GM23338 (cell line): Measurements from ENCODE around the gene RIC8B. TPM values are rescaled to one million over a fixed set of nuclear protein-coding genes. Genes with fewer than 3 reads are reported as not detected.

Experiments used
- ATAC-seq: fragments of 200-7000 bp; cut with Tn5 transposase; 3 replicates; pipeline ENCODE4 v1.9.1; 2020
- DNase-seq: peaks from one replicate; pipeline ENCODE4 v3.0.0-alpha.2; 2015; ENCODE audit warnings: low spot score
- H2AFZ ChIP-seq: fragments of 200-600 bp; sonication (generic); 2 replicates; pipeline ENCODE4 v1.8.0; 2016; ENCODE audit warnings: antibody characterized with exemption, mild to moderate bottlenecking, moderate library complexity
- H3F3A ChIP-seq: fragments of 200-600 bp; sonication (generic); replicated peaks from 2 replicates; pipeline ENCODE4 v1.8.0; 2017; ENCODE audit warnings: antibody characterized with exemption, mixed run types, low read depth
- H3K27ac ChIP-seq: fragments of 200-600 bp; sonication (generic); 2 replicates; pipeline ENCODE4 v1.6.1; 2016; ENCODE audit warnings: low read depth
- H3K27me3 ChIP-seq: fragments of 200-600 bp; sonication (generic); 2 replicates; pipeline ENCODE4 v1.8.0; 2016; ENCODE audit warnings: mild to moderate bottlenecking, mixed run types, moderate library complexity; ENCODE audit not compliant: insufficient read depth
- H3K36me3 ChIP-seq: fragments of 200-600 bp; sonication (generic); 2 replicates; pipeline ENCODE4 v1.8.0; 2016; ENCODE audit warnings: mild to moderate bottlenecking; ENCODE audit not compliant: insufficient read depth
- H3K4me1 ChIP-seq: fragments of 200-600 bp; sonication (generic); 2 replicates; pipeline ENCODE4 v1.8.0; 2016; ENCODE audit warnings: mild to moderate bottlenecking, moderate library complexity; ENCODE audit not compliant: insufficient read depth
- H3K4me2 ChIP-seq: fragments of 200-600 bp; sonication (generic); 2 replicates; pipeline ENCODE4 v1.7.1; 2017; ENCODE audit warnings: mixed run types
- H3K4me3 ChIP-seq: fragments of 200-600 bp; sonication (generic); 2 replicates; pipeline ENCODE4 v1.6.1; 2016; ENCODE audit warnings: mixed run types
- H3K79me2 ChIP-seq: fragments of 200-600 bp; sonication (generic); replicated peaks from 2 replicates; pipeline ENCODE4 v1.8.0; 2017; ENCODE audit warnings: mild to moderate bottlenecking; ENCODE audit not compliant: insufficient read depth
- H3K9me2 ChIP-seq: fragments of 200-600 bp; sonication (generic); 2 replicates; pipeline ENCODE4 v1.8.0; 2017; ENCODE audit not compliant: insufficient read depth
- H4K20me1 ChIP-seq: fragments of 200-600 bp; sonication (generic); replicated peaks from 2 replicates; pipeline ENCODE4 v1.8.0; 2017; ENCODE audit warnings: mild to moderate bottlenecking; ENCODE audit not compliant: insufficient read depth
- H3K27ac Mint-ChIP-seq: 2 replicates; pipeline ENCODE4 v1.8.0; 2020; ENCODE audit warnings: inconsistent platforms, mild to moderate bottlenecking, moderate library complexity, mixed read lengths
- H3K27me3 Mint-ChIP-seq: 3 replicates; pipeline ENCODE4 v1.8.0; 2022; ENCODE audit warnings: low read depth, mild to moderate bottlenecking, moderate library complexity, mixed read lengths, inconsistent platforms; ENCODE audit not compliant: insufficient read depth, poor library complexity
- H3K36me3 Mint-ChIP-seq: 3 replicates; pipeline ENCODE4 v1.8.0; 2021; ENCODE audit warnings: low read depth, mild to moderate bottlenecking, inconsistent platforms, moderate library complexity, mixed read lengths
- H3K4me1 Mint-ChIP-seq: 3 replicates; pipeline ENCODE4 v1.8.0; 2020; ENCODE audit warnings: mild to moderate bottlenecking, inconsistent platforms, mixed read lengths
- H3K4me3 Mint-ChIP-seq: 3 replicates; pipeline ENCODE4 v1.8.0; 2021; ENCODE audit warnings: moderate library complexity, mild to moderate bottlenecking, inconsistent platforms, mixed read lengths
- H3K9me3 Mint-ChIP-seq: 3 replicates; pipeline ENCODE4 v1.8.0; 2020; ENCODE audit warnings: moderate library complexity, mild to moderate bottlenecking, inconsistent platforms, mixed read lengths
- CREB1 ChIP-seq: fragments of 250-450 bp; sonication (Bioruptor Pico); IDR thresholded peaks from 2 replicates; pipeline ENCODE4 v1.5.0; 2020; ENCODE audit warnings: low read depth, mild to moderate bottlenecking, moderate library complexity
- EZH2phosphoT487 ChIP-seq: fragments of 200-600 bp; sonication (generic); IDR thresholded peaks from one replicate; pipeline ENCODE4 v1.8.1; 2018; ENCODE audit warnings: antibody characterized with exemption; ENCODE audit not compliant: unreplicated experiment
- NANOG ChIP-seq: IDR thresholded peaks from 2 replicates; pipeline ENCODE4 v1.6.1; 2016; ENCODE audit warnings: antibody characterized with exemption, borderline replicate concordance
- POLR2AphosphoS5 ChIP-seq: IDR thresholded peaks from 2 replicates; pipeline ENCODE4 v1.6.1; 2016; ENCODE audit warnings: antibody characterized with exemption, low read depth
- ZNF114 ChIP-seq: fragments of 250-450 bp; sonication (Bioruptor Pico); IDR thresholded peaks from 2 replicates; pipeline ENCODE4 v1.5.0; 2020; ENCODE audit warnings: mild to moderate bottlenecking, moderate library complexity
- ZNF331 ChIP-seq: fragments of 250-450 bp; sonication (Bioruptor Pico); IDR thresholded peaks from 2 replicates; pipeline ENCODE4 v1.5.0; 2020; ENCODE audit warnings: low read depth, mild to moderate bottlenecking, moderate library complexity
- polyA plus RNA-seq: library from polyadenylated mRNA; unstranded; fragments of >200 nt; fragmentation: Nextera tagmentation; extraction: Ambion mirVana; gene quantifications from 2 replicates; pipeline ENCODE4 v1.2.1, GENCODE V29; 2016
- total RNA-seq: library from RNA; depleted of rRNA; stranded (reverse); fragments of >200 nt; shearing (Covaris generic); gene quantifications from 2 replicates; pipeline ENCODE4 v1.2.3, GENCODE V29; 2014
- TF ChIP-seq, protein P1 (sequence below): fragments of 250-450 bp; sonication (Bioruptor Pico); IDR thresholded peaks from 2 replicates; pipeline ENCODE4 v1.5.0; 2020; ENCODE audit warnings: mild to moderate bottlenecking, moderate library complexity
- TF ChIP-seq, protein P2 (sequence below): IDR thresholded peaks from 2 replicates; pipeline ENCODE4 v1.6.1; 2016; ENCODE audit warnings: antibody characterized with exemption

RIC8B gene
- total and polyA plus RNA-seq, 2 experiments from 2014 or later: 12.3 to 25.5 TPM

DNA sequence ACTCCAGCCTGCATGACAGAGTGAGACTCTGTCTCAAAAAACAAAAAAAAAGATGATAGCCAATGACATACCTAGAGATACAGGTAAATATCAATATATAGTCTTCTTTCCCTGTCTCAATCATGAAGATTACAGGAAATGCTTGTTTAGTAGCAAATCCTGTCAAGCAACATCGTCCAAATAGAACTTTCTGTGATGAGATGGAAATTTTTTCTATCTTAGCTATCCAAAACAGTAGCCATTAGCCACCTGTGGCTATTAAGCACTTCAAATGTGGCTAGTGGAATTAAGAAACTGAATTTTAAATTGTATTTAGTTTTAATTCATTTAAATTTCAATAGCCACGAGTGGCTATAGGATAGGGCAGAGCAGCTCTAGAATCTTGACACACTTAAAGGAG lies 33.2 kb upstream of the RIC8B start:
- no peak overlapping the region for H3K4me3 Mint-ChIP-seq
- ATAC-seq: no peak

More for the DNA sequence above, 33.2 kb upstream of the RIC8B start:
- no peak overlapping the region for H3K4me3 ChIP-seq
- H3K36me3 ChIP-seq: no peaks in the 10 kb centered on the region
- Mint-ChIP-seq H3K9me3 (no peaks in the 10 kb centered on the region), H3K27me3 (peaks cover 6% of the 10 kb centered on the region), H3K4me1 (peaks cover 52% of the 10 kb centered on the region), H3K36me3 (no peaks in the 10 kb centered on the region), H3K27ac (no peak overlapping the region)
- no peak overlapping the region for H2AFZ ChIP-seq
- no peak for TF ChIP-seq NANOG
- TF ChIP-seq POLR2AphosphoS5: no peak
- TF ChIP-seq, protein P1, sequence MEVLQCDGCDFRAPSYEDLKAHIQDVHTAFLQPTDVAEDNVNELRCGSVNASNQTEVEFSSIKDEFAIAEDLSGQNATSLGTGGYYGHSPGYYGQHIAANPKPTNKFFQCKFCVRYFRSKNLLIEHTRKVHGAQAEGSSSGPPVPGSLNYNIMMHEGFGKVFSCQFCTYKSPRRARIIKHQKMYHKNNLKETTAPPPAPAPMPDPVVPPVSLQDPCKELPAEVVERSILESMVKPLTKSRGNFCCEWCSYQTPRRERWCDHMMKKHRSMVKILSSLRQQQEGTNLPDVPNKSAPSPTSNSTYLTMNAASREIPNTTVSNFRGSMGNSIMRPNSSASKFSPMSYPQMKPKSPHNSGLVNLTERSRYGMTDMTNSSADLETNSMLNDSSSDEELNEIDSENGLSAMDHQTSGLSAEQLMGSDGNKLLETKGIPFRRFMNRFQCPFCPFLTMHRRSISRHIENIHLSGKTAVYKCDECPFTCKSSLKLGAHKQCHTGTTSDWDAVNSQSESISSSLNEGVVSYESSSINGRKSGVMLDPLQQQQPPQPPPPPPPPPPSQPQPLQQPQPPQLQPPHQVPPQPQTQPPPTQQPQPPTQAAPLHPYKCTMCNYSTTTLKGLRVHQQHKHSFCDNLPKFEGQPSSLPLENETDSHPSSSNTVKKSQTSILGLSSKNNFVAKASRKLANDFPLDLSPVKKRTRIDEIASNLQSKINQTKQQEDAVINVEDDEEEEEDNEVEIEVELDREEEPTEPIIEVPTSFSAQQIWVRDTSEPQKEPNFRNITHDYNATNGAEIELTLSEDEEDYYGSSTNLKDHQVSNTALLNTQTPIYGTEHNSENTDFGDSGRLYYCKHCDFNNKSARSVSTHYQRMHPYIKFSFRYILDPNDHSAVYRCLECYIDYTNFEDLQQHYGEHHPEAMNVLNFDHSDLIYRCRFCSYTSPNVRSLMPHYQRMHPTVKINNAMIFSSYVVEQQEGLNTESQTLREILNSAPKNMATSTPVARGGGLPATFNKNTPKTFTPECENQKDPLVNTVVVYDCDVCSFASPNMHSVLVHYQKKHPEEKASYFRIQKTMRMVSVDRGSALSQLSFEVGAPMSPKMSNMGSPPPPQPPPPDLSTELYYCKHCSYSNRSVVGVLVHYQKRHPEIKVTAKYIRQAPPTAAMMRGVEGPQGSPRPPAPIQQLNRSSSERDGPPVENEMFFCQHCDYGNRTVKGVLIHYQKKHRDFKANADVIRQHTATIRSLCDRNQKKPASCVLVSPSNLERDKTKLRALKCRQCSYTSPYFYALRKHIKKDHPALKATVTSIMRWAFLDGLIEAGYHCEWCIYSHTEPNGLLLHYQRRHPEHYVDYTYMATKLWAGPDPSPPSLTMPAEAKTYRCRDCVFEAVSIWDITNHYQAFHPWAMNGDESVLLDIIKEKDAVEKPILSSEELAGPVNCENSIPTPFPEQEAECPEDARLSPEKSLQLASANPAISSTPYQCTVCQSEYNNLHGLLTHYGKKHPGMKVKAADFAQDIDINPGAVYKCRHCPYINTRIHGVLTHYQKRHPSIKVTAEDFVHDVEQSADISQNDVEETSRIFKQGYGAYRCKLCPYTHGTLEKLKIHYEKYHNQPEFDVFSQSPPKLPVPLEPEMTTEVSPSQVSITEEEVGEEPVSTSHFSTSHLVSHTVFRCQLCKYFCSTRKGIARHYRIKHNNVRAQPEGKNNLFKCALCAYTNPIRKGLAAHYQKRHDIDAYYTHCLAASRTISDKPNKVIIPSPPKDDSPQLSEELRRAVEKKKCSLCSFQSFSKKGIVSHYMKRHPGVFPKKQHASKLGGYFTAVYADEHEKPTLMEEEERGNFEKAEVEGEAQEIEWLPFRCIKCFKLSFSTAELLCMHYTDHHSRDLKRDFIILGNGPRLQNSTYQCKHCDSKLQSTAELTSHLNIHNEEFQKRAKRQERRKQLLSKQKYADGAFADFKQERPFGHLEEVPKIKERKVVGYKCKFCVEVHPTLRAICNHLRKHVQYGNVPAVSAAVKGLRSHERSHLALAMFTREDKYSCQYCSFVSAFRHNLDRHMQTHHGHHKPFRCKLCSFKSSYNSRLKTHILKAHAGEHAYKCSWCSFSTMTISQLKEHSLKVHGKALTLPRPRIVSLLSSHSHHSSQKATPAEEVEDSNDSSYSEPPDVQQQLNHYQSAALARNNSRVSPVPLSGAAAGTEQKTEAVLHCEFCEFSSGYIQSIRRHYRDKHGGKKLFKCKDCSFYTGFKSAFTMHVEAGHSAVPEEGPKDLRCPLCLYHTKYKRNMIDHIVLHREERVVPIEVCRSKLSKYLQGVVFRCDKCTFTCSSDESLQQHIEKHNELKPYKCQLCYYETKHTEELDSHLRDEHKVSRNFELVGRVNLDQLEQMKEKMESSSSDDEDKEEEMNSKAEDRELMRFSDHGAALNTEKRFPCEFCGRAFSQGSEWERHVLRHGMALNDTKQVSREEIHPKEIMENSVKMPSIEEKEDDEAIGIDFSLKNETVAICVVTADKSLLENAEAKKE (CRISPR knock-in tag): no peak
- no peak for TF ChIP-seq CREB1 (CRISPR knock-in tag)
- TF ChIP-seq EZH2phosphoT487: no peak
- TF ChIP-seq, protein P2, sequence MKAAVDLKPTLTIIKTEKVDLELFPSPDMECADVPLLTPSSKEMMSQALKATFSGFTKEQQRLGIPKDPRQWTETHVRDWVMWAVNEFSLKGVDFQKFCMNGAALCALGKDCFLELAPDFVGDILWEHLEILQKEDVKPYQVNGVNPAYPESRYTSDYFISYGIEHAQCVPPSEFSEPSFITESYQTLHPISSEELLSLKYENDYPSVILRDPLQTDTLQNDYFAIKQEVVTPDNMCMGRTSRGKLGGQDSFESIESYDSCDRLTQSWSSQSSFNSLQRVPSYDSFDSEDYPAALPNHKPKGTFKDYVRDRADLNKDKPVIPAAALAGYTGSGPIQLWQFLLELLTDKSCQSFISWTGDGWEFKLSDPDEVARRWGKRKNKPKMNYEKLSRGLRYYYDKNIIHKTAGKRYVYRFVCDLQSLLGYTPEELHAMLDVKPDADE: no peak
- TF ChIP-seq ZNF331 (CRISPR knock-in tag): no peak
- TF ChIP-seq ZNF114: no peak
- H3K4me1 ChIP-seq: peaks cover 36% of the 10 kb centered on the region
- H3K4me2 ChIP-seq: peak overlapping the region; percentile 18; the same call in 1 of the 2 replicates
- no peaks in the 10 kb centered on the region for H3K9me2 ChIP-seq
- no peak overlapping the region for H3K27ac ChIP-seq
- DNase-seq: no peak
- H3K27me3 ChIP-seq: no peaks in the 10 kb centered on the region
- no peaks in the 10 kb centered on the region for H3F3A ChIP-seq
- no peaks in the 10 kb centered on the region for H3K79me2 ChIP-seq
- H4K20me1 ChIP-seq: no peaks in the 10 kb centered on the region
